GM18858 (cell line): ENCODE measurements around the gene CCDC8.

Source experiments
- ATAC-seq: cut with Tn5 transposase; IDR thresholded peaks from one replicate; pipeline ENCODE4 v1.9.1; 2021; ENCODE audit not compliant: unreplicated experiment

CCDC8 gene

GRCh38 chr19:46361915-46362314 lies 51.4 kb downstream of the CCDC8 start:
- ATAC-seq: no peak
